ENCODE data around the gene MYH6.
"Not testable (repeated sequence)": the region's sequence is repeated elsewhere in the genome, so short reads cannot be mapped to it uniquely, and the experiment has no call there.

The MYH6 gene

DNA sequence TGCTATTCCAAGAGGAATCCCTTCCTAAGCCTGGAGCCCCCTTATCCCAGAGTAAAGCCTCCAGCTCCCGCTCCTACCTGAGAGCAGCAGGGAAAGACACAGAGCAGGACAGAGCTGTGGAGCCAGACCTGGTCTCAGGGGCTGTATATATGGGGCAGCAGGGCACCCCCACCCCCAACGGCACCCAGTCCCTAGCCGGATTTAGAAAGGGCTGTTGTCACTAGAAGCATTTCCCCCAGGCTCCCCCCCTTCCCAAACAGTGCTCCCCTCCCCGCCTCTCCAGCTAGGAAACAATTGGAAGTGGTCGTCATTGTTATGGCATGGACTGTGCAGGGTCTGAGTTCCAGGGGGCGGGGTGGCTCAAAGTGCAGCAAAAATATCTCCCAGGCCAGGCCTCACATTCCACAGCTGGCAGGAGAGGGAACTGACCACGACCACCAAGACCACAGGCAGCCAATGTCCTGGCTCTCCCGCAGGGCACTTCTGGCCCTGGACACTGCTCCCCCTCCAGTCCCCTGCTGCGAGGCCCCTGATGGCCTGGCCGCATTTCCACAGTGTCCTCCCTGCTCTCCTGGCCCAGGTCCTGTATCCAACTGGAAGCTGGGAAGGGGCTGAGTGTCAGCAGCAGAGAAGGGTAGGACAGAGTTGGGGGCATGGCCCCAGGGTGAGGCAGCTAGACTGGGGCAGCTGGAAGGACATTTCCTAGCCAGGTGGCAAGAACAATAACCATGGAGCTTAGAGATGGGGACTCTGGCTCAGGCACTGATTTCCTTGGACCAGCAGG lies 27.7 kb upstream of the MYH6 start, which contains the start of gene MYH7:
MYH7 (minus strand) TSS at position 118 of the 784 bp plus-strand sequence. CDS start 1,928 bp downstream, outside the sequence.
- DNase-seq (ENCODE audit: low read depth) = no peak

DNA sequence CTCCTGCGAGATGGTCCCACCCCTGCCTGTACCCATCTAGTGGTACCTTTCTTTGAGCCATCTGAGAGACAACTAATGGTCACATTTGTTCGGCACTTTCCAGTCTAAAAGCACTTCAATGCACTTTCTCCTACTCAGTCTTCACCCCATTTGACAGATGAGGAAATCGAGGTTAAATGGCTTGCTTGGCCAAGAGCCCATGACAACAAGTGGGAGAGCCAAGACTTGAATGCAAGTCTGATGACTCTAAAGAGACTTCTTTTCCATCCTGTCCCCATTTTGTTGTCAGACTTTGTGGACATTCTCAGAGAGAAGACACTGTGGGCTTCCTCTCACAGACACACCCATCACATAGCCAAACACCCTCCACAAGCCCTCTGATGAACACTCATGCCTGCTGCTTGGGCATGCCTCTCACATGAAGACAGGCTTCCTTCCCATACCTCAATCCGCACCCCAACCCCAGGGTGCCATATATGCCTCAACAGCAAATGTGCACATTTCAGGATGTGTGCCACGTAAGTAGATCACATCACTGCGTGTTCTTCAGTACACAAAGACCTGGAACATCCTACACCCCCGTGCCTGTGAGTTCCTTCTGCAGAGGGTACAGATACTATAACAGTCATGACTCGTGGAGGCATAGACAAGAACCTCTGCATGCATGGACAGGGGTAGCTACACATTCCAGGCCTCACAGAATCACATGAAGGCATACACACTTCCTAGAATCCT lies 26.6 kb upstream of the MYH6 start:
- no peak for DNase-seq (ENCODE audit: low read depth)

DNA sequence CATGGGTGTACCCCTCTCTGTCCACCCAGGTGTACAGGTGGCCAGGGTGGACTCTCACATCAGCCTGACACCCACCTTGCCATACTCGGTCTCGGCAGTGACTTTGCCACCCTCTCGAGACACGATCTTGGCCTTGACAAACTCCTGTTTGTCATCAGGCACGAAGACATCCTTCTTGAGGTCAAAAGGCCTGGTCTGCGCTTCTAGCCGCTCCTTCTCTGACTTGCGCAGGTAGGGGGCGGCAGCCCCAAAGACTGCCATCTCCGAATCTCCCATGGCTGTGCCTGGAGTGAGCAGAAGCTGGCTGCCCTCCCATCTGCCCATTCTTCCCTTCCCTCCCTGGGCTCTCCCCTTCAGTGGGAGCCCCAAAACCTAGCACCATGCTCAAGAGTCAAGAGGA lies 25.4 kb upstream of the MYH6 start:
- no peak for DNase-seq (ENCODE audit: low read depth)

- DNase-seq (ENCODE audit: low read depth) = no peak
These were observed 24.9 kb upstream of the MYH6 start for GRCh38 chr14:23432946-23433345.

- no peak for DNase-seq (ENCODE audit: low read depth)
These were observed 24.2 kb upstream of the MYH6 start for GRCh38 chr14:23432102-23432925.

GRCh38 chr14:23431486-23431885 lies 23.4 kb upstream of the MYH6 start:
- DNase-seq (ENCODE audit: low read depth) = no peak

DNA sequence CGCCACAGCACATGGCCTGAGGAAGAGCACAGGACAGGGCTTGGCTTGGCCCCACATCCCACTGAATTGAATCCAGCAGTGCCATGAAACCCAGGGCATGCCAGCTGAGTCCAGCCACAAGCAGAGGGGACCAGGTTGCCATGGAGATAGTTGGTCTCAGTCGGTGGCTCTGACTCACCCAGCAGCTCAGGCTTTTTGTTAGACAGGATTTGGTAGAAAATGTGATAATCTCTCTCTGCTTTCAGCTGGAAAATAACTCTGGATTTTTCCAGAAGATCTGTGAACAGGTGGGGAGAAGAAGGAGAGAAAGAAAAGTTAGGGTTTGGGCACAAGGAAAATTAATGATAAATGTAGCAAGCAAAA lies 22.6 kb upstream of the MYH6 start:
- DNase-seq (ENCODE audit: low read depth) = no peak

GRCh38 chr14:23430016-23430722 lies 22.1 kb upstream of the MYH6 start:
- DNase-seq (ENCODE audit: low read depth) = no peak

DNA sequence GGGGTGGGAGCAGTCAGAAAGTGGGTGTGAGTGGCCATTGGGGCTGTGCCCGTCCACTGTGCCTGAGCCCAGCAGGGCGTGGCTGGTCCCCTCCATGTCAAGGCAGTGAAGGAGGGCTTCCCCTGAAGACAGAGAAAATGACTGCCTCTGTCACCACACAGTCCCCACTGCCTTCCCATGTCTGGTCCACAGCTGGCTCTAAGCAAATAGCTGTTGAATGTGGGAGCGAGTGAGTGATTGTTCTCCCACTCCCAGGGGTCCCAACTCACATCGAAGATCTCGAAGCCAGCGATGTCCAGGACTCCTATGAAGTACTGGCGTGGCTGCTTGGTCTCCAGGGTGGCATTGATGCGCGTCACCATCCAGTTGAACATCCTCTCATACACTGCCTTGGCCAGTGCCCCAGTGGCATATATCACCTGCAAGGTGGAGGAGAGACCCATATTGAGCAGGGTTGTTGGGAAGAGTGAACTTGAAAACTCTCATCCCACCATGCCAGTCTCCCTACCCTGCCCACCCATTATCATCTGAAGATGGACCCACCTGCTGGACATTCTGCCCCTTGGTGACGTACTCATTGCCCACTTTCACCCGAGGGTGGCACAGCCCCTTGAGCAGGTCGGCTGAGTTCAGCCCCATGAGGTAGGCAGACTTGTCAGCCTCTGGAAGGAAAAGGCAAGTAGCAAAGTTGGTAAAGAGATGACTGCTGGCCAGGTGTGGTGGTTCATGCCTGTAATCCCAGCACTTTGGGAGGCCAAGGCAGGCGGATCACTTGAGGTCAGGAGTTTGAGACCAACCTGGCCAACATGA lies 20.8 kb upstream of the MYH6 start:
- DNase-seq (ENCODE audit: low read depth) = no peak

DNA sequence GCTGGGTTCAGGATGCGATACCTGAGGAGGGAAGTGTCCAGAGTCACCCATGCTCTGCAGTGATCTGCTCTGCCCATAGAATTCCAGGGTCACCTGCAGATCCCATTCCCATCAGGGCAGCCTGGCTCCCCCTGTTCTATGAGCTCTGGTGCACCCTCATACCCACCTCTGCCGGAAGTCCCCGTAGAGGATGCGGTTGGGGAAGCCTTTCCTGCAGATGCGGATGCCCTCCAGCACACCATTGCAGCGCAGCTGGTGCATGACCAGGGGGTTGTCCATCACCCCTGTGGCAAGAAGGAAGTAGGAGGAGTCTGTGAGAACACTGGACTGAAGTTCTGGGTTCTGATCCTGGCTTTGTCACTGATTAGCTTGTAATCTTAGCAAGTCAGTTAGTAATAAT lies 17.7 kb upstream of the MYH6 start:
- not testable (repeated sequence) for DNase-seq (ENCODE audit: low read depth)

GRCh38 chr14:23425169-23425568 lies 17.1 kb upstream of the MYH6 start:
- DNase-seq (ENCODE audit: low read depth) = no peak

DNA sequence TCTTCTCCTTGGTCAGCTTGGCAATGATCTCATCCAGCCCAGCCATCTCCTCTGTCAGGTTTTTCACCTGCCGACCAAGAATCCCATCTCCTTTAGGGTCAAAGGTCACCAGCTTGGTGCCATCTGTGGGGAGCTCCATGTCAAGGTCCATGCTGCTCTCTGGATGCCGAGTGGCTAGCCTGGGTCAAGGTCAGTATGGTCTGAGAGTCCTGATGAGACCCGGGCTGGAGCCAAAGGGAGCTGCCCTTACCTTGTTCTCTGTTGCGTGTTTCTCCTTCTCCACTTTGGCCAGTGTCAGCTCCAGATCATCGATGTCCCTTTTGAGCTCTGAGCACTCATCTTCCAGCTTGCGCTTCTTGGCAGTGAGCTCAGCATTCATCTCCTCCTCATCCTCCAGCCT lies 15.6 kb upstream of the MYH6 start:
- DNase-seq (ENCODE audit: low read depth) = no peak

- DNase-seq (ENCODE audit: low read depth) = no peak
These were observed 13.5 kb upstream of the MYH6 start for GRCh38 chr14:23421594-23421993.

DNA sequence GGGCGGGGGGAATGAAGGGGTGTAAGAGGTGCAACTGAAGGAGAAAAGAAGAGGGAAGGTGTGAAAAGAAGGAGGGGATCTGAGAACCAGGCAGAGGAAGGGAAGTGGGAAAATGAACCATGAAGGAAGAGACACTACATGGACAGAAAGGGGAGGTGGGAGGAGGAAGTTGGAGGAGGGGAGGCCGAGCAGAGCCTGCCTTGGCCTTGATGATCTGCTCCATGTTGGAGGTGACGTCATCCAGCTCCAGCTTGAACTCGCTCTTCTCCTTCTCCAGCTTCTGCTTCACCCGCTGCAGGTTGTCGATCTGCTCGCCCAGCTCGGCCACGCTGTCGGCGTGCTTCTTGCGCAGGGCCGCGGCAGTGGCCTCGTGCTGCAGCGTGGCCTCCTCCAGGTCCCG lies 11.6 kb upstream of the MYH6 start:
- not testable (repeated sequence) for DNase-seq (ENCODE audit: low read depth)

DNA sequence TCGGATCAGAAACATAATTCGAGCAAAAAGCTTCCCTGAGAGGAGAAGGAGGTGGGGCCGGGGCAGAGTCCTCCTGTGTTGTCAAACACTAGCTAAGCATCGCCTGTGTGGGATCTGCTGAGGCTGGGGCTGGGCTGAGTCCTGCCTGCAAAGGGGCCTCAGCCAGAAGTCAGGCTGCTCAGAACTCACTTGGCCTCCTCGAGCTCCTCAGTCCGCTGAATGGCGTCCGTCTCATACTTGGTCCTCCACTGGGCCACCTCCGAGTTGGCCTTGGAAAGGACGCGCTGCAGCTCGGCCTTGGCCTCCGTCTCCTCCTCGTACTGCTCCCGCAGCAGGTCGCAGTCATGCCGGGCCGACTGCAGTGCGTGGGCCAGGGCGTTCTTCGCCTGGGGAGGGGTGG lies 9.9 kb upstream of the MYH6 start:
- DNase-seq (ENCODE audit: low read depth) = no peak

GRCh38 chr14:23417269-23417668 lies 9.2 kb upstream of the MYH6 start:
- not testable (repeated sequence) for DNase-seq (ENCODE audit: low read depth)

GRCh38 chr14:23416801-23417200 lies 8.7 kb upstream of the MYH6 start:
- no peak for DNase-seq (ENCODE audit: low read depth)

DNA sequence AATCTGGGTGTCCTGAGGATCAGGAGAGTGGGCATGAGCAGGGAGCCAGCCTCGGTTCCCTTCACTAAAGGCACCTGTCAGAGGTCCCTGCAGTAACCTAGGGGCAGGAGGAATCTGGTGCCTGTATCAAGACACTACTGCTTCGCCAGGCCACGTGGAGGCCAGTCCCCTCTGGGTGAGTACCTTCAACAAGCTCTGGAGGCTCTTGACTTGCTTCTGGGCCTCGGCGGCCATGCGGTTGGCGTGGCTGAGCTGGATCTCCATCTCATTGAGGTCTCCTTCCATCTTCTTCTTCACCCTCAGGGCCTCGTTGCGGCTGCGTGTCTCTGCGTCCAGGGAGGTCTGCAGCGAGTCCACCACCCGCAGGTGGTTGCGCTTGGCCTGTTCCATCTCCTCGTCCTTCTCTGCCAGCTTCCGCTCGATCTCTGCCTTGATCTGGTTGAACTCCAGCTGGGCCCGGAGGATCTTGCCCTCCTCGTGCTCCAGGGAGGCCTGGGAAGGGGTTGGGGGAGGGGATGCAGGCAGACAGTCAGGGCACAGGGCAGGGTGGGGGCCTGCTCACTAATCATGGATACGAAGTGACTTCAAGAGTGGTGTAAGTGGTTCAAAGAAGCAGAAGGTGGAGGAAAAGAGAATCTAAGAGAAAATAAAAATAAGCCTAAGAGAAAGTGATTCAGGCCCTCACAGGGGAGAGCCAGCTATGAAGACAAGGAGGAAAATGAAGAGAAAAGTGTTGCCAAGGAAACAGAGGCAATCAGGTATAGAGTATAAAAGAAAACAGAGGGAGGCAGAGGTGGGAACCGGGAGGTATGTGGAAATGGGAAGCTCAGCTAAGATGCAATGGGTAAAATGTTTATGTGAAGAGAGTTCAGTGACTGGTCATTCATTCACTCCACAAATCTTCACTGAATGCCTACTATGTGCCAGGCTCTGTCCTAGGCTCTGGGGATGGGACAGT lies 8.0 kb upstream of the MYH6 start:
- no peak for DNase-seq (ENCODE audit: low read depth)

GRCh38 chr14:23414906-23415820 lies 7.1 kb upstream of the MYH6 start:
- no peak for DNase-seq (ENCODE audit: low read depth)
